Measurements from ENCODE around the gene MATN1.
"Not testable (repeated sequence)": the region's sequence is repeated elsewhere in the genome, so short reads cannot be mapped to it uniquely, and the experiment has no call there.

Gene MATN1

DNA sequence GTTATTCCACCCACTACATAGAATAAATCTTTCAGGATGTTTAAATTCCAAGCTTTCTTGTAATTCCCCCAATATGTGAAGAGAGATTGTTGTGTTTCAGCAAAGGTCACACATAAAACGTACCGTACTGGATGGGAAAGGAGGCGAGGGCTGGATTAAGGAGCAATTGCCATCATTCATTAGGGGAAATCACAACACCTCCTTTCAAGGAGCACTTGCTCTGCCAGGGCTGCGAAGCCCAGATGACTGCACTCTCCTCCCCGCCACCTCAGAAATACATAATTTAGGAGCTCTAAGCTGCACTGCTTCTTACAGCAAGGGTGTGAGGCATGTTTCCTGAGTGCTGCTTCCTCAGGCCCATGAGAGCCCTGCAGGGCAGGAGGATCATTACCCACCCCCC lies 29.6 kb downstream of the MATN1 start:
- DNase-seq, result no peak

GRCh38 chr1:30693366-30693765 lies 30.0 kb downstream of the MATN1 start:
- DNase-seq, result no peak

- DNase-seq, result no peak
These were observed 30.5 kb downstream of the MATN1 start for GRCh38 chr1:30692948-30693301.

GRCh38 chr1:30692201-30692947 lies 31.0 kb downstream of the MATN1 start:
- DNase-seq, result no peak

DNA sequence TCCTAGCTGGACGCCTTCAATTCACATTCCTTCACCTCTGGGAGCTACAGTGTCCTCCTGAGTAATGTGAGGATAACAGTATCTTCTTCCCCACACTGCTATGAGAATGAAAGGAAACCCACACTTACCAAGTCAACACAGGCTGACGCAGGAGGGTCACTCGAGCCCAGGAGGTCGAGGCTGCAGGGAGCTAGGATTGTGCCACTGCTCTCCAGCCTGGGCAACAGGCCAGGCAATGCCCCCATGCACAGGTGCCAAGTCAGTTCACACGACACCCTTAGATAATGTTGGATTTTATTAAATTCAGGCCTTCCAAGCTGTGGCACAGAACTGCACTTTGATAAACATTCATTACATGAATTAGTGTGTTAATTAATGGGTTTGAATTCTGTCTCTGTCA lies 31.9 kb downstream of the MATN1 start:
- DNase-seq, result no peak

DNA sequence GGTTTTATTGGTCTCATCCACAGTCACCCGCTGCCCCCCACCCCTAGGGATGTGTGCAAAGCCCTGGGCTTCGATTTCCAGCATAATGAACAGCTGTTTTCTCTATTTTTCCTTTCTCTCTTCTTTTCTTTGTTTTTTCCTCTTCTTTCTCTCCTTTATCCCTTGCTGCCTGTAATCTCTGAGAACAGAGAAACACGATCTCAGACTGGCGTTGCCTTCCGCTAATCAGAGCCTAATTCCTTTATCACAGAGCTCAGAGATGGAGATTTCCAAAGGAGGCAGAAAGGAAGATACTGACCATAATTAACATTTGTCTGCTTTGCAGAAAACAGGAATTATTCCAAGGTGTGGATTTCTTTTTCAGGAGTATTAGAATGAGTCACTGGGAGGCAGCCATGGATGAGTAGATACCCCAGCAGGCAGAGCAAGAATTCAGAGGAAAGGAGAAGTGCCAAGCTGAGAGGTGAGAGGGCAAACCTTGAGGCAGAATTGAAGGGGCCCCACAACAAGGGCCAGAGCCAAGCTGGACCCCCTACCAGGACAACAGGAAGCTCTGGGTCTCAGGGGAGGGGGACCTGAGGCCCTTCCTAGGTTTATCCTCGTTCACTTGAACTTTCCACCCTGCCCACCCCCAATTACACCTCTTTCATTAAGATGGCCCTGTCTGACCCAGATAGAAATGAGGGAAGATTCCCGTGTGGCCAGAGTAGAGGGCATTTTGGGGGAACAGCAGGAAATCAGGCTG lies 33.3 kb downstream of the MATN1 start:
- DNase-seq, result no peak

GRCh38 chr1:30688920-30689794 lies 34.2 kb downstream of the MATN1 start:
- DNase-seq, result no peak

GRCh38 chr1:30688516-30688915 lies 34.9 kb downstream of the MATN1 start:
- not testable (repeated sequence) for DNase-seq

DNA sequence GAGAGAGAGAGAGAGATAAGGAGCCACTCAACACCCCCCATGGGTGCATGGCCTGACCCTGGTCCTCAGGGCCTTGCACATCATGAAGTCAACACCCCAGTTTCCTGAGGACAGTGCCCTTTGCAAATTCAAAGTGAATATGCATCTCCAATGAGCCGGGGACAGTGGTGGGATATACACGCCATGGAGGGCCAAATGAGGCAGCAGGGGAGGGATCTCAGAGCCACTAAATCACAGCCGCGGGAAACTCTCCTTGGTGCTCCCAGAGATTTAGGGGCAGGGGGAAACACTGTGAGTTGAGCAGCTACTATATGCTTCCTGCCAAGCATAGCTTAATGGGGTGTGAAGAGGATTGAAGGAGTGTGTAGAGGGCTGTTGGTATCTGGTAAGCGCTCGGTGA lies 35.5 kb downstream of the MATN1 start:
- no peak for DNase-seq

DNA sequence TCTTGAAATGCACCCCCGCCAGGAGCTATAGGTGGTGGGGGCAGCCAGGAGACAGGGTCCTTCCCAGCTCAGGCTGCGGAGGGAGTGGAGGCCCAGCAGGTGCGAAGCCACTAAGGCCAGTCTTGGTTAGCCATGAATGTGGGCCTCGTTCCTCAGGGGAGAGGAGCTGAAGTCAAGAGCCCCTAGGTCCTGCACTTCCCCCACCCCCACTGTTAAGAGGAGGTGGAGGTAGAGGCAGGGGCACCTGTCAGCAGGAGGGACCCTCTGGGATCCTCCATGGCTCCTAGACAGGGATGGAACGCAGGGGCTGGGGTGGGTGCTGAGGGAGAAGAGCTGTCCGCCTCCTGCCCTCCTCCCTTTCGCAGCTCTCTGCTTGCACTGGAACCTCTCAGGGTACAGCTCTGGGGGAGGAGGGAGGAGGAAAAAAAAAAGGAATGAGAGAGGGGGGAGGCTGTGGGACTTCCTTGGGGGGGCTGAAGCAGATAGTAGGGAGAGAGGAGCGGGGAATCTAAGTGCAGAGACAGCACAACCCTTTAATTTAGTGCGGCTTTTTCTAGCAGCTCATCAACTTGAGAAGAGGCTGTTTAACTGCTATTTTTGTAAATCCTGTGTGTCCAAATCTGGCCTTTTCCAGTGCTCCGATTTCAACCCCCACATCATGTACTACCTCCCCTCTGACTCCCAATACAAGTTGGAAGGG lies 37.0 kb downstream of the MATN1 start:
- no peak for DNase-seq

- DNase-seq, result no peak
These were observed 37.6 kb downstream of the MATN1 start for GRCh38 chr1:30685796-30686165.

- no peak for DNase-seq
These were observed 38.2 kb downstream of the MATN1 start for GRCh38 chr1:30684881-30685795.

DNA sequence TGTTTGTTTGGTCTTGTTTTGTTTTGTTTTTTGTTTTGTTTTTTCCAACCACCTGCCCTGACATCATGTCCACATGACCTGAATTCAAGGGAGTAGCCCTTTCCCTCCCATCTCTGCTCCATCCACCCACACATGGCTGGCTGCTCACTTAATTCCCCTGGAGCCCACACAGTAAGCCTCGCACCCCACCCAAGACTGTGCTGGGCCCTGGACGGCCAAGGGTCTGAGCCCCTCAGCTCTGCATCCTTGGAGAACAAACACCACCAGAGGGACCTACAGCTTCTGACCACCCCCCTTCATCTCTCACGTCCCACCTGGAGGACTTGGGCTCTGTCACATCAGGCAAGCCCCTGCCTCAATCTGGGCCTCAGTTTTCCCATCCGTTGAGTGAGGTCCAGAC lies 39.1 kb downstream of the MATN1 start:
- DNase-seq, result no peak

DNA sequence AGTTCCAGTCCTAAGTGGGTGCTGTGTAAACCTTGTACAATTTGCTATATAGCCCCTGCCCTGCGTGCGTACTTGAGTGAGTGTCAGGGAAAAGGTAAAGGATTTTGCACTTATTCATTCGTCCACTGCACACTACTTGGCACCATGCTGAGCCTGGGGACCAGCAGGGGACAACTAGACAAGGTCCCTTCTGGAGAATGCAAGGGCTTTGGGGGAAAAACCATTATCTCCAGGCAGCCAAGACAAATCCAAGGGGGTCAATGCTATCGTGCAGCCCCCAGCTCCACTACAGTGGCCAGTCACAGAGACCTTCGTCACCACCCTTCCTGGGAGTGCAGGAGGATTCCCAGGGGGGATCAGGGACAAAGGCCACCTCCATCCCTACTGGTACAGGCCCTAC lies 39.7 kb downstream of the MATN1 start:
- DNase-seq, result no peak

DNA sequence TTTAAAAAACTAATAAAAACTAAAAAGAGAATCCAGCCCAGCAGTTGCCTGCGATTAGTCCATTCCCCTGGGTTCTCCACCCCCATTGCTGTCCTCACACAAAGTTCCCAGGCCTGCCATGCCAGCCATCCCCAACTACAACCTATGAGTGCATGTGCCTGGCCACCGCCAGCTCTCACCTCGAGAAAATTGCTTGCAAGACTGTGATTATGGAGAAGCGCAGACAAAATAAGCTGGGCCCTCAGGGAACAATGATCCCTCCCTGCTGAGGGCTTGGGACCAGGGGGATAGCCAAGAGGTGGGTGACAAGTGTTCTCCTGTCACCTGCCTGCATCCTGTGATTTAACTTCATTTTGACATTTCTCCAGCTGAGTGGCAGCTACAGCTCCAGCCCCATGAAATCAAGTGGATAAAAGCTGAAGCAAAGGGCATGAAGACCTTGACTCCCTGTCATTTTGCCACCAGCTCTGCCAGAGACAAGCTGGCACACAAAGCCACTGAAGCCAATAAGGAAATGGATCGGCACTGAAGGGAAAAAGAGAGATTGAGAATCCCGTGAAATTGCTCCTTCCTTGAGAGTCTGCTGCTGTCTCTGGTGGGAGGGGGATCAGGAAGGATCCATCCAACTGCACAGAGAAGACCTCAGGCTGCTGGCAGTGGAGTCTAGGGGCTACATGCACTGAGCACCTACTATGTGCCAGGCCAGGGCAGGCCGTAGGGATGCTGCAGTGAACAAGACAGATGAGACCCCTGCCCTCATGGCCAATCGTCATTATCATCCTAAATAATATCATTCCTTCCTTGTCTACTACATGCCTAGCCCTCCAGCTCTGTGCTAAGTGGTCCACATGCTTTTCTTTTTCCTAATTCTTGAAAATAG lies 40.7 kb downstream of the MATN1 start:
- no peak for DNase-seq

GRCh38 chr1:30681782-30682181 lies 41.6 kb downstream of the MATN1 start:
- DNase-seq, result no peak

DNA sequence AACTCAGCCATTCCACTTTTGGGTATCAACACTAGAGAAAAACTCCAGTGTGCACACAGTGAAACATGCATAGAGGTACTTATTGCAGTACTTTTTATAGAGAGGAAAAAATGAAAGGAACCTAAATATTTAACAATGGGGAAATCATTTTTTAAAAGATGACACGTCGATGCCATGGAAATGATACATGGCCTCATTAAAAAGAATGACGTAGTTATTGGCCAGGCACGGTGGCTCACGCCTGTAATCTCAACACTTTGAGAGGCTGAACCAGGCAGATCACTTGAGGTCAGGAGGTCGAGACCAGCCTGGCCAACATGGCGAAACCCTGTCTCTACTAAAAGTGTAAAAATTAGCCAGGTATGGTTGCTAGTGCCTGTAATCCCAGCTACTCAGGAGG lies 42.5 kb downstream of the MATN1 start:
- no peak for DNase-seq

DNA sequence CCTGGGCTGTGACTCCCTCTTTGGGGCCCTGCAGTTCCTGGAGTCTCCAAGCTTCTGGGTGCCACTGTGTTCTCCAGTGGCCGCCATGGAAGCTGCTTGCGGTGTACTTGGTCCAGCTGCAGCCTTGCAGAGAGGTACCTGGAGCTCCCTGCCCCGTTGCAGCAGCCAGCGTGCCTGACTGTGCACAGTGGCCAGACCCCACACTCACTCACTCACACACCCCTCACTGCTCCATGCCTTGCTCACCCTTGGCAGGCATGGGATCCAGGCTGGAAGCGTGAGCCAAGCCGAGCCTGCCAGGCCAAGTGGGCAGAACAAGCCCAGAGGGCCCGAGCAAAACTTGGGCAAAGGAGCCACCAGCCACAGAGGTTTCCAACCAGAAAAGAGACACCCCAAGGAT lies 43.0 kb downstream of the MATN1 start:
- no peak for DNase-seq

- no peak for DNase-seq
These were observed 43.4 kb downstream of the MATN1 start for GRCh38 chr1:30679976-30680305.

GRCh38 chr1:30679201-30679975 lies 44.0 kb downstream of the MATN1 start:
- DNase-seq, result no peak
